Measurements from ENCODE around the gene ERC1.

DNA sequence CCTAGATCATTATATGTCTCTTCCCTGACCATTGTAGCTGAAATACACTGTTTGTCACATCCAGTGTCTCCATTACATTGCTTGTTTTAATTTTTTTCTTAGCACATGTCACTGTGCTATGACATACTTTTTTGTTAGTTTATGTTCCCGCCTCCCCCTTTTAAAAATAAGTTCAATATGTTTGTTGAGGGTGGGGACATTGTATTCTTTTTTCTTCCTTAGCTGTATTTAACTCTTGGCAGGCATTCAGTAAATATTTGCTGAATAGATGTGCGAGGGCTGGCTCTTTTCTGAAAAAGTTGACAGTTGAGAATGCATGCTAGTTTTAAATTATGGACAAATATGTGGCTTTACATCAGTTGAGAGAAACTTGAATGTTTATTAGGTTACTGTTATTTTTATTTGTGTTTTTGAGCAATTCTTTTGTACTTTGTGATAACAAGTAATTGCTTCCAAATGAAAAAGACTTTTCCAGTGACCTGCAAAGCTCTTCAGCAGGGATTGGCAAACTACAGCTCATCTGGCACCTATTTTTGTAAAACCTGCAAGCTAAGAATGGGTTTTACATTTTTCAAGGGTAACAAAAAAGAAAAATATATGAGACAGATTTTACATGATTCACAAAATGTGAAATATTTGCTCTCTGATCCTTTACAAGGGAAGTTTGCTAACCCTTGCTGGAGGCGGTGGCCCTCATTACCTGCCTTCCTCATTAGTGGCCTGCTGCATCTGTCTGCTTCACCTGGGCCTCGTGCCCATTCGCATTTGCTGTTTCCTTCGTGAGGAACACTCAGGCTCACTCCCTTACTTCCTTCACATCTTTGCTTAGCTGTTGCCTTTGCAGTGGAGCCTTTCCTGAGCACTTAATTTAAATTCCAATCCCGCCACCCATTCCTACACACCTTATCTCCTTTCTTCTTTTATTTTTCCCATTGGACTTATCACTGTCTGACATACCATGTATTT is 229.4 kb downstream of the ERC1 start:
- TF ChIP-seq POLR2A (IDR thresholded peaks at IDR 0.05; ENCODE audit: low read depth, low read length) = no peak
- TF ChIP-seq POLR2AphosphoS5 (IDR thresholded peaks at IDR 0.05; ENCODE audit: low read depth, low read length) = no peak
- no peak for TF ChIP-seq TAF1 (IDR thresholded peaks at IDR 0.05; ENCODE audit: low read depth, low read length)
- no peak for TF ChIP-seq PAX5 (IDR thresholded peaks at IDR 0.05; ENCODE audit: insufficient read depth, low read length, severe bottlenecking)
- no peak for TF ChIP-seq SPI1 (IDR thresholded peaks at IDR 0.05; ENCODE audit: low read depth, low read length)
- TF ChIP-seq POU2F2 (IDR thresholded peaks at IDR 0.05; ENCODE audit: low read depth, low read length) = no peak
